ENCODE results near the gene KHDC1L.
"Not testable (repeated sequence)": the region's sequence is repeated elsewhere in the genome, so short reads cannot be mapped to it uniquely, and the experiment has no call there.

The KHDC1L gene

DNA sequence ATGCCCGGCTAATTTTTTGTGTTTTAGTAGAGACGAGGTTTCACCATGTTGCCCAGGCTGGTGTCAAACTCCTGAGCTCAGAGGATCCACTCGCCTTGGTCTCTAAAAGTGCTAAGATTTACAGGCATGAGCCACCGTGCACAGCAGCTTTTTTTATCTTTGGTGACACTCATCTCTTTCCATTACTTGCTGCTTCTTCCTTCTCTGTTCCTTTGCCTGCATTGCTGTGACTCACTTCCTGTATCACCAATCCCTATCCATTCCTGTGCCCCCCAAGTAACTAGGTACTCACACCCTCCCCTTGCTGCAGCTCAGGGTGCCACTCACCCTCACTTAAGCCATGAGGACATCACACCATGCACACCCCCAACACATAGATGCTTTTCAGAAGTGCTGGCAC, 24.6 kb downstream of the KHDC1L start:
- no peak overlapping the region for H3K4me3 ChIP-seq (ENCODE audit: low read depth, low read length)
- no peaks in the 10 kb centered on the region for H3K36me3 ChIP-seq (replicated peaks)
- TF ChIP-seq, protein P1, sequence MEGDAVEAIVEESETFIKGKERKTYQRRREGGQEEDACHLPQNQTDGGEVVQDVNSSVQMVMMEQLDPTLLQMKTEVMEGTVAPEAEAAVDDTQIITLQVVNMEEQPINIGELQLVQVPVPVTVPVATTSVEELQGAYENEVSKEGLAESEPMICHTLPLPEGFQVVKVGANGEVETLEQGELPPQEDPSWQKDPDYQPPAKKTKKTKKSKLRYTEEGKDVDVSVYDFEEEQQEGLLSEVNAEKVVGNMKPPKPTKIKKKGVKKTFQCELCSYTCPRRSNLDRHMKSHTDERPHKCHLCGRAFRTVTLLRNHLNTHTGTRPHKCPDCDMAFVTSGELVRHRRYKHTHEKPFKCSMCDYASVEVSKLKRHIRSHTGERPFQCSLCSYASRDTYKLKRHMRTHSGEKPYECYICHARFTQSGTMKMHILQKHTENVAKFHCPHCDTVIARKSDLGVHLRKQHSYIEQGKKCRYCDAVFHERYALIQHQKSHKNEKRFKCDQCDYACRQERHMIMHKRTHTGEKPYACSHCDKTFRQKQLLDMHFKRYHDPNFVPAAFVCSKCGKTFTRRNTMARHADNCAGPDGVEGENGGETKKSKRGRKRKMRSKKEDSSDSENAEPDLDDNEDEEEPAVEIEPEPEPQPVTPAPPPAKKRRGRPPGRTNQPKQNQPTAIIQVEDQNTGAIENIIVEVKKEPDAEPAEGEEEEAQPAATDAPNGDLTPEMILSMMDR (IDR thresholded peaks at IDR 0.05; ENCODE audit: low read depth, low read length, missing control alignments) = no peak
- H3K27me3 ChIP-seq (replicated peaks) = no peaks in the 10 kb centered on the region
- in situ Hi-C loops (cut with HindIII; ENCODE audit: low pct_ligation_motif_present, low sequenced_read_pairs) = no loop called here
- no peak overlapping the region for H3K27ac ChIP-seq
- DNase-seq = no peak

DNA sequence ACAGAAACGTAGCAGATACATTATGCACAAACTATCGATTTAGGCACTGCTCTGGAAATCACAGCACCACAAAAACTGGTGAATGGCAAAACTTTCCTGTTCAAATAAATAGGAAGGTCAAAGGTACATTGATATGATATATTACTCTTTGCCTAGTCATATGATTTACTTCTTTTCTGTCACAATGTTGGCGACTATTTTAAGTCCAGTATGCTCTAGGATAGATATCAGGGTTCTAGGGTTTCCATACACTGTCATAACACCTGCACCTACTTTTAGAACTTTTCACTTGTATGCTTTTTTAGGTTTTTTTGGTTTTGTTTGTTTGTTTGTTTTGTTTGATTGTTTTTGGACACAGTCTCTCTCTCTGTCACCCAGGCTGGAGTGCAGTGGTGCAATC, 25.0 kb downstream of the KHDC1L start:
- DNase-seq = no peak
- TF ChIP-seq, protein P1 (IDR thresholded peaks at IDR 0.05; ENCODE audit: low read depth, low read length, missing control alignments) = no peak

DNA sequence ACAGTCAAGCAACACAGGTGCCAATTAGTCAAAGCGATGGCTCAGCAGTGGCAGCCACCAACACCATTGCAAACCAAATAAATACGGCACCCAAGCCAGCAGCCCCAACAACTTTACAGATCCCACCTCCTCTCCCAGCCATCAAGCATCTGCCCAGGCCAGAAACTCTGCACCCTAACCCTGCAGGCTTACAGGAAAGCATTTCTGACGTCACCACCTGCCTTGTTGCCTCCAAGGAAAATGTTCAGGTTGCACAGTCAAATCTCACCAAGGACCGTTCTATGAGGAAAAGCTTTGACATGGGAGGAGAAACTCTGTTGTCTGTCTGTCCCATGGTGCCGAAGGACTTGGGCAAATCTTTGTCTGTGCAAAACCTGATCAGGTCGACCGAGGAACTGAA, 30.6 kb downstream of the KHDC1L start:
- TF ChIP-seq, protein P1 (IDR thresholded peaks at IDR 0.05; ENCODE audit: low read depth, low read length, missing control alignments) = no peak
- in situ Hi-C loops (cut with HindIII; ENCODE audit: low pct_ligation_motif_present, low sequenced_read_pairs) = no loop called here
- DNase-seq = no peak
- no peaks in the 10 kb centered on the region for H3K27me3 ChIP-seq (replicated peaks)
- H3K4me3 ChIP-seq (ENCODE audit: low read depth, low read length) = no peak overlapping the region
- H3K27ac ChIP-seq = no peak overlapping the region
- H3K36me3 ChIP-seq (replicated peaks) = no peaks in the 10 kb centered on the region

More for the DNA sequence above, 25.0 kb downstream of the KHDC1L start:
- H3K27ac ChIP-seq = no peak overlapping the region
- no peaks in the 10 kb centered on the region for H3K27me3 ChIP-seq (replicated peaks)
- in situ Hi-C loops (cut with HindIII; ENCODE audit: low pct_ligation_motif_present, low sequenced_read_pairs) = no loop called here
- no peaks in the 10 kb centered on the region for H3K36me3 ChIP-seq (replicated peaks)
- H3K4me3 ChIP-seq (ENCODE audit: low read depth, low read length) = no peak overlapping the region

DNA sequence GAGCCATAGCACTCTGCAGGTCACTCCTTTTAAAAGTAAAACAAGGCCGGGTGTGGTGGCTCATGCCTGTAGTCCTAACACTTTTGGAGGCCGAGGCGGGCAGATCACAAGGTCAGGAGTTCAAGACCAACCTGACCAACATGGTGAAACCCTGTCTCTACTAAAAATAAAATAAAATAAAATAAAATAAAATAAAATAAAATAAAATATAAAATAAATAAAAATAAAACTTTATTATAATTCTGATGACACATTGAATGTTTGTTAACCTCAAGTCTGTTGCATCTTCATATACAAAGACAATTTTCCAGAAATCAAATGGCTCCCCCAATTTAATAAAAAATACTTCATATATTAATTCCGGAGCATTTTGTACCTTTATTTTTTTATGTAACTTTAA, 32.0 kb downstream of the KHDC1L start:
- DNase-seq; H3K4me3 ChIP-seq (ENCODE audit: low read depth, low read length); H3K27ac ChIP-seq; in situ Hi-C loops (cut with HindIII; ENCODE audit: low pct_ligation_motif_present, low sequenced_read_pairs); H3K27me3 ChIP-seq (replicated peaks); H3K36me3 ChIP-seq (replicated peaks): not testable (repeated sequence)

DNA sequence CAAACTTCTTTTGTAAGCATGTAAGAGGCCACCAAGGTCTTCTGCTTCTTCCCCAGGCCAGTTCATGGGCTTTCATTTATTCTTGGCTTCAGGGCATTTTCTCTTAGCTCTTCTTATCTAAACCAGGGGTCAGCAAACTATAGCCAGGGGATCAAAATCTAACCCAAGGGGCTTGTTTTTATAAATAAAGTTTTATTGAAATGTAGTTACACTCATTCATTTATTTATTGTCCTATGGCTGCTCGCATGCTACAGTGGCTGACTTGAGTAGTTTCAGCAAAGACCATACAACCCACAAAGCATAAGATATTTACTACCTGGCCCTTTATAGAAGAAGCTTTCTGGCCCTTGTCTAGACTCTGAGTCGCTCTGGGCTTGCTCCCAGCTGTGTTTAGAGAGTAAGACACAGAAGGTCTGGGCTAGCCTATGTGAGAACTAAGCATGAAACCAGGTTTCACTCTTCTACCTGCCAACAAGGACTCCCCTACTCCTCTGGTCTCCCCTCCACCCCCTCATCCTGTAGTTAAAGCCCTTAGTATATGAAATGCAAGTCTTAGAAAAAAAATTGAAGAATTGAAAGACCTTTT, 43.2 kb downstream of the KHDC1L start:
- Histone ChIP-seq H3K27ac (no peak overlapping the region), H3K4me3 (ENCODE audit: low read depth, low read length) (no peak overlapping the region), H3K36me3 (replicated peaks) (no peaks in the 10 kb centered on the region), H3K27me3 (replicated peaks) (no peaks in the 10 kb centered on the region)
- in situ Hi-C loops (cut with HindIII; ENCODE audit: low pct_ligation_motif_present, low sequenced_read_pairs) = no loop called here
- TF ChIP-seq, protein P1 (IDR thresholded peaks at IDR 0.05; ENCODE audit: low read depth, low read length, missing control alignments) = no peak
- no peak for DNase-seq

DNA sequence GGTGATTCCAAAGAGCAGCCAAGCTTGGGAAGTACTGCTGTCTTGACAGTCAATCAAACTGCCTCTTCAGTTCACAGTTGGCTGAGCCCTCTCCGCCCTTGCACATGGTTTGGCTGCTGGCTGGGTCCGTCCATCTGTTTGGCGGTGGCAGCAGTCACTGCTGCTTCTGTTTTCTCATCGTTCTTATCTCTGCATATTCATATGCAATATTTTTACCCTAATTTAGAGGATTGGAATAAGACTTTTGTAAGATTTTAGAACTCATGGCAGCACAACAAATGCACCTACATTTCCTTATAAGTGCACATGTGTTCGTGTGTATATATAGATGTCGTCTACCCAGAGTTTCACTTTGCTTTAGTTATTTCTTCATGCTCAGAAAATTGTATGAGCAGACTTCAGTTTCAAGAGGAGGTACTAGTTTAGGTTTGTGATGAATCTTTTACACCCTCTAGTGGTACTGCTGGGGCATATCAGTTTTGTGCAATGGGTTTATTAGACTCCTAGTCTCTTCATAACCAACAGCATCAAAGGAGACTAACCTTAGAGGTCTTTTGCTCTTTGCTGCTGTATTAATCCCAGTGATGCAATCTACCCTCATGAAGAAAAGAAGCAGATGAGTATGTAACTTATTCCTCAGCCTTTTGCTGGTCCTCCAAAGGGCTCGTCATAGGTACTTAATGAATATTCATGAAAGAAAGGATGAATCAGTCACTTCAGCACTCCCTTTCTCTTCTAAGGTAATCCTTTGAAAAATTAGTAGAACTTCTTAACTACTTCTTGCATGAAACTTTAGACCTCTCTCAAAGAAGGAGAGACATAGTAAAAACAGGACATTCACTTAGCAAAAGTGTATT, 44.3 kb downstream of the KHDC1L start:
- Histone ChIP-seq H3K4me3 (ENCODE audit: low read depth, low read length) (peak overlapping the region; percentile 41), H3K27me3 (replicated peaks) (no peaks in the 10 kb centered on the region), H3K27ac (no peak overlapping the region), H3K36me3 (replicated peaks) (no peaks in the 10 kb centered on the region)
- peak; percentile 70 for DNase-seq
- in situ Hi-C loops (cut with HindIII; ENCODE audit: low pct_ligation_motif_present, low sequenced_read_pairs) = no loop called here
- TF ChIP-seq, protein P1 (IDR thresholded peaks at IDR 0.05; ENCODE audit: low read depth, low read length, missing control alignments) = peak; percentile 72
